Left ventricle myocardium inferior (tissue), 1 donor: Measurements from ENCODE around the gene PLEKHM3. TPM values are rescaled to one million over a fixed set of nuclear protein-coding genes. Genes with fewer than 3 reads are reported as not detected.

Experiments
- DNase-seq: peaks from one replicate; pipeline ENCODE4 v3.0.0-alpha.2; 2020
- H3K27ac ChIP-seq: fragments of 200-600 bp; replicated peaks from 2 replicates; pipeline ENCODE4 v1.8.0; 2021
- H3K27me3 ChIP-seq: fragments of 200-600 bp; 2 replicates; pipeline ENCODE4 v1.8.0; 2021; ENCODE audit warnings: low read depth
- H3K36me3 ChIP-seq: fragments of 200-600 bp; 2 replicates; pipeline ENCODE4 v1.8.0; 2021
- H3K4me1 ChIP-seq: fragments of 200-600 bp; 2 replicates; pipeline ENCODE4 v1.8.0; 2021
- H3K4me3 ChIP-seq: fragments of 200-600 bp; 2 replicates; pipeline ENCODE4 v1.8.0; 2021; ENCODE audit warnings: mild to moderate bottlenecking, moderate library complexity
- H3K9me3 ChIP-seq: fragments of 200-600 bp; replicated peaks from 2 replicates; pipeline ENCODE4 v1.8.0; 2021
- intact Hi-C: fragments of 100-400 bp; cut with micrococcal nuclease; formaldehyde crosslinking; loops from one replicate; pipeline ENCODE4 v1.11.0; 2022
- total RNA-seq: library from RNA; stranded (reverse); fragmentation: NEBNext Ultra II Directional; extraction: Animal tissue kit (Norgen Biotek cat#: 25700); gene quantifications from one replicate; pipeline ENCODE4 v1.2.1, GENCODE V29; 2021
- TF ChIP-seq, protein P1 (sequence below): fragments of 200-600 bp; IDR thresholded peaks from 2 replicates; pipeline ENCODE4 v1.8.0; 2021; ENCODE audit warnings: antibody characterized with exemption, mild to moderate bottlenecking, borderline replicate concordance
- donor health status: DM: no; HTN: yes; CAD: no; lungs with severe emphysema.

Gene PLEKHM3
- total RNA-seq, 1 donor from 2014 or later = 12.9 TPM

DNA sequence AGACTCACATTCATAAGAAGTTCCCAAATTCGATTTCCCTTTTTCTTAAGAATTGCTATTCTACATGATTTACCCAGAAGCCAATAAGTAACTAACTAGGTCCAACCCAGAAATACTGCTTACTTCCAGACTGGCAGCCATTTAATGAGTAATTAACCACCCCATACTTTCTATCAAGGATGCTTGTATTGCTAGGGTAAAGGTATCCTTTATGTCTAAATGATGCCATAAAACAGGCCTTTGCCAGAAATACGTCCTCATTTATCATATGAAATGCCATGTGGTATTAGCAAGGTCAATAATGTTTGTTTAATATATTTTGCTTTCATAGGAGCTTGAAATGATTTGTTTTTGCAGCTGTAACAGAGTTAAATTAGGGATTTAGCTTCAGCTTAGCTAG, 56.1 kb downstream of the PLEKHM3 start:
- intact Hi-C loops = no loop called here
- peaks cover 31% of the 10 kb centered on the region for H3K4me1 ChIP-seq
- H3K4me3 ChIP-seq = no peak overlapping the region
- no peak for DNase-seq
- TF ChIP-seq, protein P1, sequence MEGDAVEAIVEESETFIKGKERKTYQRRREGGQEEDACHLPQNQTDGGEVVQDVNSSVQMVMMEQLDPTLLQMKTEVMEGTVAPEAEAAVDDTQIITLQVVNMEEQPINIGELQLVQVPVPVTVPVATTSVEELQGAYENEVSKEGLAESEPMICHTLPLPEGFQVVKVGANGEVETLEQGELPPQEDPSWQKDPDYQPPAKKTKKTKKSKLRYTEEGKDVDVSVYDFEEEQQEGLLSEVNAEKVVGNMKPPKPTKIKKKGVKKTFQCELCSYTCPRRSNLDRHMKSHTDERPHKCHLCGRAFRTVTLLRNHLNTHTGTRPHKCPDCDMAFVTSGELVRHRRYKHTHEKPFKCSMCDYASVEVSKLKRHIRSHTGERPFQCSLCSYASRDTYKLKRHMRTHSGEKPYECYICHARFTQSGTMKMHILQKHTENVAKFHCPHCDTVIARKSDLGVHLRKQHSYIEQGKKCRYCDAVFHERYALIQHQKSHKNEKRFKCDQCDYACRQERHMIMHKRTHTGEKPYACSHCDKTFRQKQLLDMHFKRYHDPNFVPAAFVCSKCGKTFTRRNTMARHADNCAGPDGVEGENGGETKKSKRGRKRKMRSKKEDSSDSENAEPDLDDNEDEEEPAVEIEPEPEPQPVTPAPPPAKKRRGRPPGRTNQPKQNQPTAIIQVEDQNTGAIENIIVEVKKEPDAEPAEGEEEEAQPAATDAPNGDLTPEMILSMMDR = no peak
- H3K36me3 ChIP-seq = no peaks in the 10 kb centered on the region
- H3K27me3 ChIP-seq = no peaks in the 10 kb centered on the region
- H3K9me3 ChIP-seq = no peaks in the 10 kb centered on the region
- H3K27ac ChIP-seq = no peak overlapping the region

DNA sequence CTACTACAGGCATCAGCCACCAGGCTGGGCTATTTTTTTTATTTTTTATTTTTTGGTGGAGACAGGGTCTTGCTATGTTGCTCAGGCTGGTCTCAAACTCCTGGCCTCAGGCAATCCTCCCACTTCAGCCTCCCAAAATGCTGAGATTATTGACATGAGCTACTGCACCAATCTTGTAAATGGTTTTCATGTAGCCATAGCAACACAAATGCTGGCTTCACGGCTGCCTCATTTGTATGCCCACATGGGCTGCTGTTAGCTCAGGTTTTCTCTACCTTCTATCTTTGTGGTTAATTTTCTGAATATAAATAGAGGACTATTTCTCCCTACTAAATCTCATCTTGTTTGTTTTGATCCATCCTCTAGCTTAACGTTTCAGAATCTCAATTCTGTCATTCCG, 58.2 kb downstream of the PLEKHM3 start:
- Histone ChIP-seq H3K27me3 (no peaks in the 10 kb centered on the region), H3K4me3 (no peak overlapping the region), H3K4me1 (peaks cover 31% of the 10 kb centered on the region), H3K27ac (no peak overlapping the region), H3K36me3 (peaks cover 5% of the 10 kb centered on the region), H3K9me3 (no peaks in the 10 kb centered on the region)
- intact Hi-C loops = no loop called here
- TF ChIP-seq, protein P1 = no peak
- DNase-seq = no peak

DNA sequence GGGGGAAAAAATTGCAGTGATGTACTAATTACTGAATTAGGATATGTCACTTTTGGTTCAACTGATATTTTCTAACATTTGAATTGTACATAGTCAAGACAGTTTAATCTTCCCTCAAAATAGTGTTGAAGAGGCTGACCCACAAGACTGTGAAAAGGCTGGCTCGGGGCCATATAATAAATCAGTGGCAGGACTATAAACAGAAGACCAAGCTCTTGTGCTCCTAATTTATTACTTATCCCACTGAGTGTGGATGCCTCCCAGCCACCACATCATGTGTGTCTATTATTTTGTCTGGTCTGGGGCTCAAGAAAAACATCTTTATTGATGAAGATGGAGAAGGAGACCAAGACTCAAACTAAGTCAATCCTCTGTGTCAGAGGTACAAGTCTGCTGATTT, 64.4 kb downstream of the PLEKHM3 start:
- Histone ChIP-seq H3K4me3 (no peak overlapping the region), H3K36me3 (peaks cover 7% of the 10 kb centered on the region), H3K27me3 (no peaks in the 10 kb centered on the region), H3K27ac (no peak overlapping the region), H3K9me3 (no peaks in the 10 kb centered on the region), H3K4me1 (peaks cover 18% of the 10 kb centered on the region)
- TF ChIP-seq, protein P1 = no peak
- DNase-seq = no peak
- intact Hi-C loops = no loop called here

DNA sequence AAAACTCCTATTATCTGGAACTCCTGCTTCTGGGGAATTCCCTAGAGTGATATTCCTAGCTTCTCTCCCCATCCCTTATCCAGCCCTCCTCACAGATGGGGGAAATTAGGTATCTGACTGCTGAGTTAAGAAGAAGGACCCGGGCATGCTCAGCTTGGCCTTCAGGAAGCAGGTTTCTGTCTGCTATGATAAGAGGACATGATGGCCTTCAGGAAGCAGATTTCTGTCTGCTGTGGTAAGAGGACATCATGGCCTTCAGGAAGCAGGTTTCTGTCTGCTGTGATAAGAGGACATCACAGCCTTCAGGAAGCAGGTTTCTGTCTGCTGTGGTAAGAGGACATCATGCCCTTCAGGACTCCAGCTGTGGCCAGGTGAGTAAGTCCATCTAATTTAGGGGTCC, 65.2 kb downstream of the PLEKHM3 start:
- Histone ChIP-seq H3K27me3 (no peaks in the 10 kb centered on the region), H3K27ac (no peak overlapping the region), H3K4me3 (no peak overlapping the region), H3K4me1 (peaks cover 18% of the 10 kb centered on the region), H3K36me3 (peaks cover 7% of the 10 kb centered on the region), H3K9me3 (no peaks in the 10 kb centered on the region)
- TF ChIP-seq, protein P1 = no peak
- intact Hi-C loops = no loop called here
- DNase-seq = no peak

DNA sequence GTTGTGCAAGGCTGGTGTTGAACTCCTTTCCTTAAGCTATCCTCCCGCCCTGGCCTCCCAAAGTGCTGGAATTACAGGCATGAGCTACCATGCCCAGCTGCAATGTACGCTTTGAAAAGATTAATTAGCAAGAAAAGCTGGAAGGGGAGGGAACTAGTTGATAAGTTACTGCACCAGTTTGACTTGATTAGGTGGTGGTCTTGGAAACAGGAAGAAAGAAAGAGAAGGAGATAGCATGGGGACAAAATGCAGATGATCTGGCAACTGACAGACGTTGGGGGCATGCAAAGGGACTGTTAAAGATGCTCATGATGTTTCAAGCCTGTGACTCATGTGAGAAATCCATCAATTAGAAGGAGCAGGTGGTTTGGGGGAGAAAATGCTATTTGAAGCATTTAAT, 68.6 kb downstream of the PLEKHM3 start:
- no peaks in the 10 kb centered on the region for H3K27me3 ChIP-seq
- DNase-seq = no peak
- no peaks in the 10 kb centered on the region for H3K9me3 ChIP-seq
- peaks cover 22% of the 10 kb centered on the region for H3K4me1 ChIP-seq
- intact Hi-C loops = no loop called here
- H3K4me3 ChIP-seq = no peak overlapping the region
- H3K27ac ChIP-seq = no peak overlapping the region
- no peaks in the 10 kb centered on the region for H3K36me3 ChIP-seq
- TF ChIP-seq, protein P1 = no peak

DNA sequence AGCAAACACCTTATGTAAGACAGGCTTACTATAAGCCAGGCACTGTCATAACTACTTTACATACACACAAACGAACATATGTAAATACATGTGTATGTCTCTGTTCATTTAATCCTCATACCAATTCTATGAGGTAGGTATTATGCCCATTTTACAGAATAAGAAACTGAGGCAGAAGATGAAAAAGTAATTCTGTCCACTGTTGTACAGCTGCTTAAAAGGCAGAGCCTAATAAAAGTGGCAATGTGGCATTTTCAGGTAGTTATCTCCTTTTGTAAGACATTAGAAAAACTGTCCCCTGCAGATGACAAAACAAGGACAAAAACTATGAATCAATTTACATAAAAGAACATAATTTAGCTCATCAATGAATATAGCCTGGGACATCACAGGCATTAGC, 69.9 kb downstream of the PLEKHM3 start:
- DNase-seq = no peak
- no peaks in the 10 kb centered on the region for H3K36me3 ChIP-seq
- H3K9me3 ChIP-seq = no peaks in the 10 kb centered on the region
- TF ChIP-seq, protein P1 = no peak
- no peak overlapping the region for H3K27ac ChIP-seq
- peaks cover 23% of the 10 kb centered on the region for H3K4me1 ChIP-seq
- intact Hi-C loops = no loop called here
- no peaks in the 10 kb centered on the region for H3K27me3 ChIP-seq
- H3K4me3 ChIP-seq = no peak overlapping the region
